SK-N-MC (cell line): ENCODE measurements around the gene CYTH1.
"Not testable (repeated sequence)": the region's sequence is repeated elsewhere in the genome, so short reads cannot be mapped to it uniquely, and the experiment has no call there.

ENCODE experiments used
- DNase-seq: peaks from one replicate; pipeline ENCODE4 v3.0.0-alpha.2; 2011; ENCODE audit warnings: low read depth, low spot score
- H3K27ac ChIP-seq: fragments of 200-600 bp; sonication (generic); 2 replicates; pipeline ENCODE4 v1.5.1; 2016; ENCODE audit warnings: mixed run types
- H3K36me3 ChIP-seq: fragments of 200-600 bp; sonication (generic); 2 replicates; pipeline ENCODE4 v1.6.1; 2017; ENCODE audit warnings: antibody characterized with exemption, low read length, mixed read lengths; ENCODE audit not compliant: insufficient read depth
- H3K4me3 ChIP-seq: fragments of 200-600 bp; sonication (generic); 2 replicates; pipeline ENCODE4 v1.5.1; 2016
- H3K9ac ChIP-seq: fragments of 200-600 bp; sonication (generic); 2 replicates; pipeline ENCODE4 v1.8.0; 2017; ENCODE audit warnings: mixed run types, mixed read lengths; ENCODE audit not compliant: insufficient read length
- H3K9me3 ChIP-seq: fragments of 200-600 bp; sonication (generic); 2 replicates; pipeline ENCODE4 v1.6.1; 2017; ENCODE audit warnings: low read depth, mild to moderate bottlenecking, antibody characterized with exemption, low read length, moderate library complexity, mixed read lengths
- EZH2 ChIP-seq: fragments of 200-600 bp; sonication (generic); IDR thresholded peaks from one replicate; pipeline ENCODE4 v1.6.1; 2017; ENCODE audit warnings: antibody characterized with exemption
- FOXP2 ChIP-seq: optimal IDR thresholded peaks from 2 replicates; pipeline ENCODE3; 2011; ENCODE audit warnings: mild to moderate bottlenecking, moderate library complexity; ENCODE audit not compliant: insufficient read depth; ENCODE audit errors: extremely low read length, control extremely low read depth
- POLR2AphosphoS5 ChIP-seq: IDR thresholded peaks from 2 replicates; pipeline ENCODE4 v1.6.1; 2012; ENCODE audit warnings: mild to moderate bottlenecking, low read depth, low read length, borderline replicate concordance

CYTH1 gene

GRCh38 chr17:78785663-78786057, 3.6 kb upstream of the CYTH1 start:
- no peak overlapping the region for H3K9ac ChIP-seq
- no peaks in the 10 kb centered on the region for H3K9me3 ChIP-seq
- H3K36me3 ChIP-seq, result no peaks in the 10 kb centered on the region

GRCh38 chr17:78785011-78785662, 3.1 kb upstream of the CYTH1 start:
- Histone ChIP-seq H3K4me3 (no peak overlapping the region), H3K9me3 (no peaks in the 10 kb centered on the region), H3K9ac (no peak overlapping the region), H3K27ac (no peak overlapping the region), H3K36me3 (no peaks in the 10 kb centered on the region)
- TF ChIP-seq FOXP2 (no peak), EZH2 (no peak), POLR2AphosphoS5 (no peak)
- DNase-seq, result no peak

More at GRCh38 chr17:78785663-78786057, 3.6 kb upstream of the CYTH1 start:
- Histone ChIP-seq H3K4me3 (no peak overlapping the region), H3K27ac (no peak overlapping the region)
- TF ChIP-seq EZH2 (no peak), FOXP2 (no peak), POLR2AphosphoS5 (no peak)
- no peak for DNase-seq

- Histone ChIP-seq H3K4me3 (no peak overlapping the region), H3K36me3 (no peaks in the 10 kb centered on the region), H3K9ac (no peak overlapping the region), H3K27ac (0 out of 2 replicates have a peak overlapping the region, but pooled peaks have one; percentile 40), H3K9me3 (no peaks in the 10 kb centered on the region)
- no peak for TF ChIP-seq POLR2AphosphoS5
- no peak for TF ChIP-seq FOXP2
- TF ChIP-seq EZH2, result no peak
- no peak for DNase-seq
Measured at GRCh38 chr17:78784352-78784751, 2.3 kb upstream of the CYTH1 start.

GRCh38 chr17:78783711-78784324, 1.7 kb upstream of the CYTH1 start:
- DNase-seq, result no peak
- H3K9ac ChIP-seq, result no peak overlapping the region
- TF ChIP-seq EZH2 (no peak), FOXP2 (no peak), POLR2AphosphoS5 (no peak)
- 0 out of 2 replicates have a peak overlapping the region, but pooled peaks have one; percentile 40 for H3K27ac ChIP-seq
- no peak overlapping the region for H3K4me3 ChIP-seq
- no peaks in the 10 kb centered on the region for H3K9me3 ChIP-seq
- H3K36me3 ChIP-seq, result no peaks in the 10 kb centered on the region

GRCh38 chr17:78781104-78781892, 775 bp downstream of the CYTH1 start:
- H3K36me3 ChIP-seq, result no peaks in the 10 kb centered on the region
- H3K4me3 ChIP-seq, result peak overlapping the region; percentile 94
- H3K9me3 ChIP-seq, result no peaks in the 10 kb centered on the region
- peak overlapping the region; percentile 85 for H3K9ac ChIP-seq
- no peak for TF ChIP-seq EZH2
- no peak for TF ChIP-seq POLR2AphosphoS5
- TF ChIP-seq FOXP2, result no peak
- no peak for DNase-seq
- peak overlapping the region; percentile 81 for H3K27ac ChIP-seq

- H3K9me3 ChIP-seq, result no peaks in the 10 kb centered on the region
- peak overlapping the region; percentile 6 for H3K9ac ChIP-seq
- peak overlapping the region; percentile 27; the same call in 1 of the 2 replicates for H3K27ac ChIP-seq
- H3K36me3 ChIP-seq, result no peaks in the 10 kb centered on the region
- TF ChIP-seq POLR2AphosphoS5 (no peak), EZH2 (no peak), FOXP2 (no peak)
- DNase-seq, result no peak
- peak overlapping the region; percentile 94; the same call in 1 of the 2 replicates for H3K4me3 ChIP-seq
Measured at GRCh38 chr17:78780335-78780734, 1.7 kb downstream of the CYTH1 start.

- no peak overlapping the region for H3K9ac ChIP-seq
- DNase-seq, result no peak
- H3K4me3 ChIP-seq, result 0 out of 2 replicates have a peak overlapping the region, but pooled peaks have one; percentile 23
- H3K36me3 ChIP-seq, result no peaks in the 10 kb centered on the region
- peak overlapping the region; percentile 27 for H3K27ac ChIP-seq
- no peaks in the 10 kb centered on the region for H3K9me3 ChIP-seq
- no peak for TF ChIP-seq POLR2AphosphoS5
- no peak for TF ChIP-seq FOXP2
- TF ChIP-seq EZH2, result no peak
Measured at GRCh38 chr17:78779850-78780249, 2.2 kb downstream of the CYTH1 start.

GRCh38 chr17:78779286-78779651, 2.8 kb downstream of the CYTH1 start:
- not testable (repeated sequence) for DNase-seq, H3K9ac ChIP-seq, H3K4me3 ChIP-seq, H3K36me3 ChIP-seq, H3K9me3 ChIP-seq
- H3K27ac ChIP-seq, result peak overlapping the region; percentile 27; the same call in 1 of the 2 replicates
